GM12878 (cell line): ENCODE measurements around the gene GGT5. TPM values are rescaled to one million over a fixed set of nuclear protein-coding genes. Genes with fewer than 3 reads are reported as not detected.

Experiments
- ATAC-seq: fragments of 200-7000 bp; cut with Tn5 transposase; 3 replicates; pipeline ENCODE4 v1.9.1; 2020; ENCODE audit warnings: mild to moderate bottlenecking, moderate library complexity
- BruUV-seq: library from RNA; stranded (reverse); fragments of 400-500 nt; replicated peaks from 2 replicates; lab custom pipeline; 2021; lab: Mats Ljungman, UMichigan
- CTCF ChIA-PET: fragments of 300-600 bp; sonication (Branson Sonifier 250); formaldehyde crosslinking; extraction: SDS; loops from one replicate; lab custom pipeline; 2021; ENCODE audit warnings: inconsistent platforms; lab: Yijun Ruan, JAX
- POLR2A ChIA-PET: fragments of 350-600 bp; formaldehyde crosslinking; extraction: SDS; loops from one replicate; lab custom pipeline; 2021; ENCODE audit warnings: inconsistent platforms; lab: Charles Lee
- RAD21 ChIA-PET: fragments of 300-600 bp; sonication (Branson Sonifier 250); formaldehyde crosslinking; loops from one replicate; lab custom pipeline; 2023; ENCODE audit warnings: antibody characterized with exemption; ENCODE audit not compliant: unreplicated experiment; lab: Charles Lee
- SMC1A ChIA-PET: fragments of 300-600 bp; sonication (Branson Sonifier 250); formaldehyde crosslinking; loops from one replicate; lab custom pipeline; 2023; ENCODE audit not compliant: unreplicated experiment, uncharacterized antibody; lab: Charles Lee
- DNase-seq: peaks from one replicate; pipeline ENCODE4 v3.0.0-alpha.2; 2011; ENCODE audit warnings: low read depth, low spot score
- FAIRE-seq: peaks from 3 replicates; lab custom pipeline; 2011; peaks lifted over from hg19 to GRCh38; lab: Jason Lieb, UNC
- H2AFZ ChIP-seq: 2 replicates; pipeline ENCODE4 v1.6.0; 2011; ENCODE audit warnings: low read depth, low read length, control low read depth; ENCODE audit not compliant: control insufficient read depth
- H3K27ac ChIP-seq: 2 replicates; pipeline ENCODE4 v1.5.1; 2011; ENCODE audit warnings: control low read depth; ENCODE audit not compliant: control insufficient read depth, insufficient read depth
- H3K27me3 ChIP-seq, 2 experiments: replicated peaks in 1 of 2; 2 replicates each; pipeline versions ENCODE4 v1.6.0 to v1.6.1; 2011; ENCODE audit warnings: low read length in 1 of 2; ENCODE audit not compliant: control insufficient read depth in 2 of 2, insufficient read depth in 2 of 2
- H3K36me3 ChIP-seq, 2 experiments: 2 replicates each; pipeline ENCODE4 v1.5.1; 2011; ENCODE audit warnings: low read length in 1 of 2; ENCODE audit not compliant: control insufficient read depth in 2 of 2, insufficient read depth in 2 of 2
- H3K4me1 ChIP-seq: 2 replicates; pipeline ENCODE4 v1.6.1; 2011; ENCODE audit warnings: mild to moderate bottlenecking, low read length, moderate library complexity, mixed read lengths; ENCODE audit not compliant: control insufficient read depth, insufficient read depth
- H3K4me2 ChIP-seq: 2 replicates; pipeline ENCODE4 v1.6.0; 2011; ENCODE audit warnings: control low read depth; ENCODE audit not compliant: control insufficient read depth, insufficient read depth
- H3K4me3 ChIP-seq: fragments of 200-600 bp; sonication (generic); 2 replicates; pipeline ENCODE4 v1.5.1; 2016
- H3K79me2 ChIP-seq: 2 replicates; pipeline ENCODE4 v1.6.0; 2011; ENCODE audit warnings: low read length; ENCODE audit not compliant: control insufficient read depth, insufficient read depth
- H3K9ac ChIP-seq: 2 replicates; pipeline ENCODE4 v1.8.0; 2011; ENCODE audit warnings: low read length, control low read depth, mixed read lengths; ENCODE audit not compliant: control insufficient read depth, insufficient read depth
- H3K9me3 ChIP-seq: replicated peaks from 3 replicates; pipeline ENCODE4 v1.5.1; 2011; ENCODE audit warnings: mild to moderate bottlenecking, low read length; ENCODE audit not compliant: control insufficient read depth, insufficient read depth
- H4K20me1 ChIP-seq: 2 replicates; pipeline ENCODE4 v1.6.0; 2011; ENCODE audit not compliant: control insufficient read depth, insufficient read depth
- CHD4 ChIP-seq: fragments of 200-600 bp; sonication (generic); IDR thresholded peaks from 2 replicates; pipeline ENCODE4 v1.6.1; 2016; ENCODE audit warnings: mild to moderate bottlenecking
- FOXM1 ChIP-seq: IDR thresholded peaks from 2 replicates; pipeline ENCODE4 v1.6.1; 2012; ENCODE audit warnings: low read depth, mild to moderate bottlenecking, inconsistent platforms, low read length, moderate library complexity
- HCFC1 ChIP-seq: fragments of 150-350 bp; IDR thresholded peaks from 2 replicates; pipeline ENCODE4 v1.6.1; 2014; ENCODE audit warnings: low read length
- SUZ12 ChIP-seq: fragments of 200-600 bp; sonication (generic); IDR thresholded peaks from one replicate; pipeline ENCODE4 v1.6.1; 2018; ENCODE audit warnings: antibody characterized with exemption, mild to moderate bottlenecking; ENCODE audit not compliant: unreplicated experiment
- USF1 ChIP-seq: IDR thresholded peaks from 2 replicates; pipeline ENCODE4 v1.6.1; 2011; ENCODE audit warnings: borderline replicate concordance, low read depth, mild to moderate bottlenecking, moderate library complexity, mixed read lengths, low read length; ENCODE audit not compliant: insufficient read depth; ENCODE audit errors: extremely low read length
- ZNF274 ChIP-seq: IDR thresholded peaks from one replicate; pipeline ENCODE4 v1.8.0; 2011; ENCODE audit not compliant: insufficient read length, insufficient read depth
- WGBS: methylation state at CpG from one replicate; pipeline ENCODE4 v1.1.6; 2016; ENCODE audit warnings: low lambda C conversion rate; ENCODE audit not compliant: insufficient replicate concordance, insufficient coverage; ENCODE audit errors: missing lambda C conversion rate; 5-methylcytosine and 5-hydroxymethylcytosine counted together
- in situ Hi-C: fragments of 300-500 bp; cut with MboI; formaldehyde crosslinking; loops from 9 replicates; pipeline ENCODE4 v1.14.3; 2018; ENCODE audit warnings: mixed read lengths
- intact Hi-C: fragments of 100-400 bp; cut with micrococcal nuclease; formaldehyde crosslinking; loops from one replicate; pipeline ENCODE4 v1.14.2; 2022; ENCODE audit not compliant: unreplicated experiment
- polyA plus RNA-seq, 11 experiments: library from polyadenylated mRNA; depleted of rRNA in 4 of 11; unstranded in 6 of 11; stranded (reverse) in 5 of 11; fragments of >200 nt; fragmentation: Nextera tagmentation in 4 of 11; fragmentation: Illumina TruSeq in 1 of 11; extraction: Ambion mirVana in 4 of 11; extraction: Trizol in 1 of 11; gene quantifications; 1 replicate in 1 of 11; 2 replicates in 10 of 11; pipeline versions ENCODE4 v1.2.1 to v1.2.3, GENCODE V29; 2011 to 2016; ENCODE audit warnings: inconsistent platforms in 2 of 11, missing spikeins in 2 of 11, low read depth in 1 of 11
- total RNA-seq, 4 experiments: library from RNA; depleted of rRNA in 3 of 4; stranded (reverse); fragments of >200 nt in 3 of 4; fragmentation: Illumina TruSeq in 1 of 4; extraction: Trizol in 1 of 4; gene quantifications; 2 replicates each; pipeline versions ENCODE4 v1.2.1 to v1.2.3, GENCODE V29; 2013 to 2021

Gene GGT5
- total and polyA plus RNA-seq, 10 of the 15 experiments (the other 5 are each of a cell fraction or from before 2014, with no cell fraction given) = 0.34 TPM; not detected in 9

GRCh38 chr22:24191381-24191841 lies 53.5 kb downstream of the GGT5 start:
- no peak overlapping the region for H3K4me2 ChIP-seq
- ChIA-PET RAD21 (no interaction called here), CTCF (interaction anchor here (0.7 to 3.0 kb wide), 6 partner anchors 37 to 129 kb away, joined by 3 to 27 read pairs (median 7); no protein-coding TSS in a partner anchor), SMC1A (interaction anchor here (1.4 to 3.1 kb wide), 2 partner anchors 9 to 40 kb away, joined by 4 to 16 read pairs; no protein-coding TSS in a partner anchor), POLR2A (interaction anchor here (1.2 kb wide), 1 partner anchor 37 kb away, joined by 3 read pairs; no protein-coding TSS in a partner anchor)
- FAIRE-seq (no peak), DNase-seq (no peak), ATAC-seq (no peak)
- H2AFZ ChIP-seq = no peak overlapping the region
- no peak overlapping the region for H3K9ac ChIP-seq
- H4K20me1 ChIP-seq = no peaks in the 10 kb centered on the region
- TF ChIP-seq FOXM1 (no peak), ZNF274 (no peak), SUZ12 (no peak), HCFC1 (no peak), CHD4 (no peak), USF1 (no peak)
- no peak overlapping the region for H3K27ac ChIP-seq
- in situ Hi-C loops = no loop called here
- H3K36me3 ChIP-seq = no peaks in the 10 kb centered on the region
- no peaks in the 10 kb centered on the region; the same call in 1 of the 2 replicates for H3K4me1 ChIP-seq
- no TSS peak for BruUV-seq
- H3K9me3 ChIP-seq = no peaks in the 10 kb centered on the region
- H3K4me3 ChIP-seq = no peak overlapping the region
- intact Hi-C loops = no loop called here
- 49% methylated on average over 12 of the region's 12 CpGs for WGBS
- no peaks in the 10 kb centered on the region for H3K79me2 ChIP-seq
- no peaks in the 10 kb centered on the region for H3K27me3 ChIP-seq
